GM12878 (cell line): ENCODE measurements around the gene PITPNC1. TPM values are rescaled to one million over a fixed set of nuclear protein-coding genes. Genes with fewer than 3 reads are reported as not detected.

Experiments used
- ATAC-seq: fragments of 200-7000 bp; cut with Tn5 transposase; 3 replicates; pipeline ENCODE4 v1.9.1; 2020; ENCODE audit warnings: mild to moderate bottlenecking, moderate library complexity
- BruUV-seq: library from RNA; stranded (reverse); fragments of 400-500 nt; replicated peaks from 2 replicates; lab custom pipeline; 2021; lab: Mats Ljungman, UMichigan
- CTCF ChIA-PET: fragments of 300-600 bp; sonication (Branson Sonifier 250); formaldehyde crosslinking; extraction: SDS; loops from one replicate; lab custom pipeline; 2021; ENCODE audit warnings: inconsistent platforms; lab: Yijun Ruan, JAX
- POLR2A ChIA-PET: fragments of 350-600 bp; formaldehyde crosslinking; extraction: SDS; loops from one replicate; lab custom pipeline; 2021; ENCODE audit warnings: inconsistent platforms; lab: Charles Lee
- RAD21 ChIA-PET: fragments of 300-600 bp; sonication (Branson Sonifier 250); formaldehyde crosslinking; loops from one replicate; lab custom pipeline; 2023; ENCODE audit warnings: antibody characterized with exemption; ENCODE audit not compliant: unreplicated experiment; lab: Charles Lee
- SMC1A ChIA-PET: fragments of 300-600 bp; sonication (Branson Sonifier 250); formaldehyde crosslinking; loops from one replicate; lab custom pipeline; 2023; ENCODE audit not compliant: unreplicated experiment, uncharacterized antibody; lab: Charles Lee
- DNase-seq: peaks from one replicate; pipeline ENCODE4 v3.0.0-alpha.2; 2011; ENCODE audit warnings: low read depth, low spot score
- FAIRE-seq: peaks from 3 replicates; lab custom pipeline; 2011; peaks lifted over from hg19 to GRCh38; lab: Jason Lieb, UNC
- H2AFZ ChIP-seq: 2 replicates; pipeline ENCODE4 v1.6.0; 2011; ENCODE audit warnings: low read depth, low read length, control low read depth; ENCODE audit not compliant: control insufficient read depth
- H3K27ac ChIP-seq: 2 replicates; pipeline ENCODE4 v1.5.1; 2011; ENCODE audit warnings: control low read depth; ENCODE audit not compliant: control insufficient read depth, insufficient read depth
- H3K27me3 ChIP-seq, 2 experiments: replicated peaks in 1 of 2; 2 replicates each; pipeline versions ENCODE4 v1.6.0 to v1.6.1; 2011; ENCODE audit warnings: low read length in 1 of 2; ENCODE audit not compliant: control insufficient read depth in 2 of 2, insufficient read depth in 2 of 2
- H3K36me3 ChIP-seq, 2 experiments: 2 replicates each; pipeline ENCODE4 v1.5.1; 2011; ENCODE audit warnings: low read length in 1 of 2; ENCODE audit not compliant: control insufficient read depth in 2 of 2, insufficient read depth in 2 of 2
- H3K4me1 ChIP-seq: 2 replicates; pipeline ENCODE4 v1.6.1; 2011; ENCODE audit warnings: mild to moderate bottlenecking, low read length, moderate library complexity, mixed read lengths; ENCODE audit not compliant: control insufficient read depth, insufficient read depth
- H3K4me2 ChIP-seq: 2 replicates; pipeline ENCODE4 v1.6.0; 2011; ENCODE audit warnings: control low read depth; ENCODE audit not compliant: control insufficient read depth, insufficient read depth
- H3K4me3 ChIP-seq: fragments of 200-600 bp; sonication (generic); 2 replicates; pipeline ENCODE4 v1.5.1; 2016
- H3K79me2 ChIP-seq: 2 replicates; pipeline ENCODE4 v1.6.0; 2011; ENCODE audit warnings: low read length; ENCODE audit not compliant: control insufficient read depth, insufficient read depth
- H3K9ac ChIP-seq: 2 replicates; pipeline ENCODE4 v1.8.0; 2011; ENCODE audit warnings: low read length, control low read depth, mixed read lengths; ENCODE audit not compliant: control insufficient read depth, insufficient read depth
- H3K9me3 ChIP-seq: replicated peaks from 3 replicates; pipeline ENCODE4 v1.5.1; 2011; ENCODE audit warnings: mild to moderate bottlenecking, low read length; ENCODE audit not compliant: control insufficient read depth, insufficient read depth
- H4K20me1 ChIP-seq: 2 replicates; pipeline ENCODE4 v1.6.0; 2011; ENCODE audit not compliant: control insufficient read depth, insufficient read depth
- IKZF2 ChIP-seq, 2 experiments: fragments of 450-650 bp; IDR thresholded peaks; 2 replicates each; pipeline ENCODE4 v1.6.1; 2017; ENCODE audit warnings: mild to moderate bottlenecking in 2 of 2, moderate library complexity in 2 of 2
- MYC ChIP-seq: IDR thresholded peaks from 2 replicates; pipeline ENCODE4 v1.6.1; 2011; ENCODE audit warnings: mild to moderate bottlenecking, low read length, moderate library complexity, inconsistent platforms; ENCODE audit not compliant: insufficient read depth, insufficient replicate concordance, insufficient read length, severe bottlenecking
- POLR2AphosphoS2 ChIP-seq: IDR thresholded peaks from 2 replicates; pipeline ENCODE4 v1.6.1; 2011; ENCODE audit warnings: low read depth, mild to moderate bottlenecking, low read length, improper control_type of control experiment, moderate library complexity
- RAD51 ChIP-seq: fragments of 450-650 bp; IDR thresholded peaks from 2 replicates; pipeline ENCODE4 v1.6.1; 2016; ENCODE audit warnings: moderate library complexity, mild to moderate bottlenecking, inconsistent platforms
- RFX5 ChIP-seq: IDR thresholded peaks from 2 replicates; pipeline ENCODE4 v1.6.1; 2011; ENCODE audit warnings: low read depth, low read length, improper control_type of control experiment
- SKIL ChIP-seq: fragments of 450-650 bp; IDR thresholded peaks from 2 replicates; pipeline ENCODE4 v1.6.1; 2017; ENCODE audit warnings: mild to moderate bottlenecking, low read depth, inconsistent platforms; ENCODE audit not compliant: poor library complexity, severe bottlenecking
- SPI1 ChIP-seq: IDR thresholded peaks from 2 replicates; pipeline ENCODE4 v1.6.1; 2011; ENCODE audit warnings: low read depth, mild to moderate bottlenecking, low read length, moderate library complexity, borderline replicate concordance; ENCODE audit not compliant: insufficient read depth
- YY1 ChIP-seq: IDR thresholded peaks from 2 replicates; pipeline ENCODE4 v1.6.1; 2011; ENCODE audit warnings: low read depth, mild to moderate bottlenecking, low read length
- WGBS: methylation state at CpG from one replicate; pipeline ENCODE4 v1.1.6; 2016; ENCODE audit warnings: low lambda C conversion rate; ENCODE audit not compliant: insufficient replicate concordance, insufficient coverage; ENCODE audit errors: missing lambda C conversion rate; 5-methylcytosine and 5-hydroxymethylcytosine counted together
- in situ Hi-C: fragments of 300-500 bp; cut with MboI; formaldehyde crosslinking; loops from 9 replicates; pipeline ENCODE4 v1.14.3; 2018; ENCODE audit warnings: mixed read lengths
- intact Hi-C: fragments of 100-400 bp; cut with micrococcal nuclease; formaldehyde crosslinking; loops from one replicate; pipeline ENCODE4 v1.14.2; 2022; ENCODE audit not compliant: unreplicated experiment
- polyA plus RNA-seq, 11 experiments: library from polyadenylated mRNA; depleted of rRNA in 4 of 11; unstranded in 6 of 11; stranded (reverse) in 5 of 11; fragments of >200 nt; fragmentation: Nextera tagmentation in 4 of 11; fragmentation: Illumina TruSeq in 1 of 11; extraction: Ambion mirVana in 4 of 11; extraction: Trizol in 1 of 11; gene quantifications; 1 replicate in 1 of 11; 2 replicates in 10 of 11; pipeline versions ENCODE4 v1.2.1 to v1.2.3, GENCODE V29; 2011 to 2016; ENCODE audit warnings: inconsistent platforms in 2 of 11, missing spikeins in 2 of 11, low read depth in 1 of 11
- total RNA-seq, 4 experiments: library from RNA; depleted of rRNA in 3 of 4; stranded (reverse); fragments of >200 nt in 3 of 4; fragmentation: Illumina TruSeq in 1 of 4; extraction: Trizol in 1 of 4; gene quantifications; 2 replicates each; pipeline versions ENCODE4 v1.2.1 to v1.2.3, GENCODE V29; 2013 to 2021
- TF ChIP-seq, protein P1 (sequence below): fragments of 150-350 bp; IDR thresholded peaks from 2 replicates; pipeline ENCODE4 v1.6.1; 2014; ENCODE audit warnings: mild to moderate bottlenecking, low read depth, low read length

Gene PITPNC1
- total and polyA plus RNA-seq, 10 of the 15 experiments (the other 5 are each of a cell fraction or from before 2014, with no cell fraction given), result 12.2 to 62.4 (median 47.3) TPM

DNA sequence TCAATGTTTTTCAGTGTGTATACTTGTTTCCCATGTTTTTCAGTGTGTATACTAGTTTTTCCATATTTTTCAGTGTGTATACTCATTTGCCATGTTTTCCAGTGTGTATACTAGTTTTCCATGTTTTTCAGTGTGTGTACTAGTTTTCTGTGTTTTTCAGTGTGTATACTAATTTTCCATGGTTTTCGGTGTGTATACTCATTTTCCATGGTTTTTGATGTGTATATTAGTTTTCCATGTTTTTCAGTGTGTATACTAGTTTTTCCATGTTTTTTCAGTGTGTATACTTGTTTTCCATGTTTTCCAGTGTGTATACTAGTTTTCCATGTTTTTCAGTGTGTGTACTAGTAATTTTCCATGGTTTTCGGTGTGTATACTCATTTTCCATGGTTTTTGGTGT, 188.0 kb downstream of the PITPNC1 start:
- SMC1A ChIA-PET, result no interaction called here
- FAIRE-seq, result peak; percentile 71

More for the DNA sequence above, 188.0 kb downstream of the PITPNC1 start:
- Histone ChIP-seq H3K79me2 (no peaks in the 10 kb centered on the region; the same call in 1 of the 2 replicates), H3K4me3 (no peak overlapping the region), H3K27me3 (no peaks in the 10 kb centered on the region), H4K20me1 (no peaks in the 10 kb centered on the region), H3K9me3 (no peaks in the 10 kb centered on the region), H3K36me3 (peaks cover 0 to 3% of the 10 kb centered on the region in 2 experiments; a peak in 3 of 4 replicates), H2AFZ (no peak overlapping the region), H3K4me1 (peaks cover 20% of the 10 kb centered on the region)
- POLR2A ChIA-PET, result no interaction called here
- intact Hi-C loops, result no loop called here
- ATAC-seq, result no peak
- no peak for DNase-seq
- in situ Hi-C loops, result no loop called here
- TF ChIP-seq IKZF2 (IDR thresholded peaks at IDR 0.05) (peak in 1 of 2 experiments; percentile 8; a peak in 2 of 4 replicates), MYC (no peak), YY1 (no peak), RAD51 (no peak), SPI1 (no peak), SKIL (no peak), RFX5 (no peak), POLR2AphosphoS2 (no peak)
- TF ChIP-seq, protein P1, sequence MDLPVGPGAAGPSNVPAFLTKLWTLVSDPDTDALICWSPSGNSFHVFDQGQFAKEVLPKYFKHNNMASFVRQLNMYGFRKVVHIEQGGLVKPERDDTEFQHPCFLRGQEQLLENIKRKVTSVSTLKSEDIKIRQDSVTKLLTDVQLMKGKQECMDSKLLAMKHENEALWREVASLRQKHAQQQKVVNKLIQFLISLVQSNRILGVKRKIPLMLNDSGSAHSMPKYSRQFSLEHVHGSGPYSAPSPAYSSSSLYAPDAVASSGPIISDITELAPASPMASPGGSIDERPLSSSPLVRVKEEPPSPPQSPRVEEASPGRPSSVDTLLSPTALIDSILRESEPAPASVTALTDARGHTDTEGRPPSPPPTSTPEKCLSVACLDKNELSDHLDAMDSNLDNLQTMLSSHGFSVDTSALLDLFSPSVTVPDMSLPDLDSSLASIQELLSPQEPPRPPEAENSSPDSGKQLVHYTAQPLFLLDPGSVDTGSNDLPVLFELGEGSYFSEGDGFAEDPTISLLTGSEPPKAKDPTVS, result no peak
- TF ChIP-seq, all 136 proteins: peak for 1
- Histone ChIP-seq H3K27ac (no peak overlapping the region), H3K4me2 (no peak overlapping the region), H3K9ac (no peak overlapping the region)
- 95% methylated on average over 2 of the region's 2 CpGs for WGBS
- ChIA-PET RAD21 (no interaction called here), CTCF (no interaction called here)
- BruUV-seq, result no TSS peak
